Lung (tissue), 12 donors: ENCODE data around the gene MYOM1. TPM values are rescaled to one million over a fixed set of nuclear protein-coding genes. Genes with fewer than 3 reads are reported as not detected.
A peak's percentile ranks its signal among the peaks of the same experiment; 100 is the strongest.

ENCODE experiments used
- ATAC-seq: fragments of 200-7000 bp; cut with Tn5 transposase; one replicate; pipeline ENCODE4 v1.9.1; 2020; ENCODE audit warnings: moderate number of reproducible peaks; ENCODE audit not compliant: insufficient read depth, low FRiP score
- DNase-seq, 3 donors: peaks; one replicate each; pipeline ENCODE4 v3.0.0-alpha.2; 2013 to 2017
- H3K27ac ChIP-seq, 2 donors: one replicate each; pipeline ENCODE4 v1.5.1; 2013; ENCODE audit warnings: mild to moderate bottlenecking in 2 of 2, moderate library complexity in 2 of 2, control low read depth in 1 of 2, inconsistent platforms in 1 of 2, low read depth in 1 of 2, low read length in 1 of 2
- H3K27me3 ChIP-seq, 3 donors: one replicate each; pipeline ENCODE4 v1.5.1; 2013; ENCODE audit warnings: low read length in 2 of 3; ENCODE audit not compliant: control insufficient read depth in 3 of 3, insufficient read depth in 3 of 3
- H3K36me3 ChIP-seq, 4 donors: one replicate each; pipeline ENCODE4 v1.5.1; 2013; ENCODE audit warnings: low read length in 4 of 4, mild to moderate bottlenecking in 1 of 4, moderate library complexity in 1 of 4; ENCODE audit not compliant: control insufficient read depth in 4 of 4, insufficient read depth in 4 of 4
- H3K4me1 ChIP-seq, 5 donors: one replicate each; pipeline ENCODE4 v1.5.1; 2013; ENCODE audit warnings: low read length in 5 of 5, mild to moderate bottlenecking in 2 of 5, moderate library complexity in 1 of 5; ENCODE audit not compliant: control insufficient read depth in 5 of 5, insufficient read depth in 5 of 5
- H3K4me3 ChIP-seq: one replicate; pipeline ENCODE4 v1.5.1; 2013; ENCODE audit warnings: mild to moderate bottlenecking, control low read depth, moderate library complexity
- H3K9ac ChIP-seq, 2 donors: one replicate each; pipeline ENCODE4 v1.5.1; 2013; ENCODE audit warnings: low read length in 2 of 2, control low read depth in 1 of 2; ENCODE audit not compliant: insufficient read depth in 1 of 2
- H3K9me3 ChIP-seq, 4 donors: one replicate each; pipeline ENCODE4 v1.5.1; 2013; ENCODE audit warnings: low read length in 3 of 4, mild to moderate bottlenecking in 1 of 4, moderate library complexity in 1 of 4; ENCODE audit not compliant: control insufficient read depth in 4 of 4, insufficient read depth in 3 of 4
- WGBS, 2 donors: extraction: QIAGEN DNeasy Blood & Tissue Kit; methylation state at CpG; one replicate each; pipeline ENCODE4 v1.1.7; 2013; 5-methylcytosine and 5-hydroxymethylcytosine counted together
- polyA plus RNA-seq, 2 donors: library from polyadenylated mRNA; stranded (reverse); fragments of 200-250 nt; gene quantifications; one replicate each; pipeline ENCODE4 v1.2.1, GENCODE V29; 2013
- total RNA-seq, 2 donors: library from RNA; depleted of rRNA in 1 of 2; stranded (reverse); fragments of >200 nt in 1 of 2; gene quantifications; one replicate each; pipeline ENCODE4 v1.2.1, GENCODE V29; 2014 to 2021
- TF ChIP-seq, protein P1 (sequence below): IDR thresholded peaks from 2 replicates; pipeline ENCODE4 v1.5.1; 2012; ENCODE audit warnings: mild to moderate bottlenecking; ENCODE audit errors: control extremely low read depth, extremely low read depth
- donor health status: control.
- donor health status: control.
- donor health status: Bipolar disorder and iron deficiency.
- donor health status: healthy.
- donor health status: DM: yes; HTN: yes; CAD: no.

Gene MYOM1
- total and polyA plus RNA-seq, 4 donors: 0.61 to 4.6 (median 1.3) TPM

GRCh38 chr18:3217948-3218647 is 1.7 kb downstream of the MYOM1 start:
- Histone ChIP-seq H3K4me1 (peaks cover 0 to 12% (median 0%) of the 10 kb centered on the region in 5 donors), H3K36me3 (no peaks in the 10 kb centered on the region), H3K9me3 (no peaks in the 10 kb centered on the region), H3K9ac (no peak overlapping the region), H3K27me3 (no peaks in the 10 kb centered on the region), H3K4me3 (no peak overlapping the region), H3K27ac (peak overlapping the region in 1 of 2 donors; percentile 83)
- TF ChIP-seq, protein P1, sequence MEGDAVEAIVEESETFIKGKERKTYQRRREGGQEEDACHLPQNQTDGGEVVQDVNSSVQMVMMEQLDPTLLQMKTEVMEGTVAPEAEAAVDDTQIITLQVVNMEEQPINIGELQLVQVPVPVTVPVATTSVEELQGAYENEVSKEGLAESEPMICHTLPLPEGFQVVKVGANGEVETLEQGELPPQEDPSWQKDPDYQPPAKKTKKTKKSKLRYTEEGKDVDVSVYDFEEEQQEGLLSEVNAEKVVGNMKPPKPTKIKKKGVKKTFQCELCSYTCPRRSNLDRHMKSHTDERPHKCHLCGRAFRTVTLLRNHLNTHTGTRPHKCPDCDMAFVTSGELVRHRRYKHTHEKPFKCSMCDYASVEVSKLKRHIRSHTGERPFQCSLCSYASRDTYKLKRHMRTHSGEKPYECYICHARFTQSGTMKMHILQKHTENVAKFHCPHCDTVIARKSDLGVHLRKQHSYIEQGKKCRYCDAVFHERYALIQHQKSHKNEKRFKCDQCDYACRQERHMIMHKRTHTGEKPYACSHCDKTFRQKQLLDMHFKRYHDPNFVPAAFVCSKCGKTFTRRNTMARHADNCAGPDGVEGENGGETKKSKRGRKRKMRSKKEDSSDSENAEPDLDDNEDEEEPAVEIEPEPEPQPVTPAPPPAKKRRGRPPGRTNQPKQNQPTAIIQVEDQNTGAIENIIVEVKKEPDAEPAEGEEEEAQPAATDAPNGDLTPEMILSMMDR: no peak
- ATAC-seq (no peak), DNase-seq (peak in 2 of 3 donors; percentile 18 to 51)
- WGBS, 2 donors: 55 to 64% methylated on average over 3 of the region's 3 CpGs

GRCh38 chr18:3216987-3217386 is 2.8 kb downstream of the MYOM1 start:
- ATAC-seq: no peak
- H3K36me3 ChIP-seq: no peaks in the 10 kb centered on the region
- no peak overlapping the region for H3K9ac ChIP-seq
- DNase-seq: no peak
- no peaks in the 10 kb centered on the region for H3K27me3 ChIP-seq
- H3K4me1 ChIP-seq: peaks cover 0 to 17% (median 0%) of the 10 kb centered on the region in 5 donors
- H3K9me3 ChIP-seq: no peaks in the 10 kb centered on the region
- TF ChIP-seq, protein P1: no peak
- H3K4me3 ChIP-seq: no peak overlapping the region
- 76 to 78% methylated on average over 5 of the region's 5 CpGs for WGBS, 2 donors
- peak overlapping the region in 1 of 2 donors; percentile 83 for H3K27ac ChIP-seq

- ATAC-seq: no peak
- 97% methylated on average over 36 of the region's 36 CpGs for WGBS, 2 donors
These were observed 4.7 kb downstream of the MYOM1 start for GRCh38 chr18:3214855-3215637.

More at GRCh38 chr18:3214855-3215637, 4.7 kb downstream of the MYOM1 start:
- Histone ChIP-seq H3K27me3 (no peaks in the 10 kb centered on the region), H3K9me3 (no peaks in the 10 kb centered on the region), H3K4me3 (no peak overlapping the region), H3K27ac (peak overlapping the region in 1 of 2 donors; percentile 54), H3K4me1 (peaks cover 0 to 15% (median 0%) of the 10 kb centered on the region in 5 donors), H3K9ac (no peak overlapping the region), H3K36me3 (peaks cover 0 to 4% (median 0%) of the 10 kb centered on the region in 4 donors)
- DNase-seq: no peak
- TF ChIP-seq, protein P1: no peak
